Measurements from ENCODE around the gene ZNF784. TPM values are rescaled to one million over a fixed set of nuclear protein-coding genes. Genes with fewer than 3 reads are reported as not detected.

The ZNF784 gene
- total and polyA plus RNA-seq, 2 of the 4 experiments (the other 2 are of a cell fraction): 2.5 to 3.7 TPM

DNA sequence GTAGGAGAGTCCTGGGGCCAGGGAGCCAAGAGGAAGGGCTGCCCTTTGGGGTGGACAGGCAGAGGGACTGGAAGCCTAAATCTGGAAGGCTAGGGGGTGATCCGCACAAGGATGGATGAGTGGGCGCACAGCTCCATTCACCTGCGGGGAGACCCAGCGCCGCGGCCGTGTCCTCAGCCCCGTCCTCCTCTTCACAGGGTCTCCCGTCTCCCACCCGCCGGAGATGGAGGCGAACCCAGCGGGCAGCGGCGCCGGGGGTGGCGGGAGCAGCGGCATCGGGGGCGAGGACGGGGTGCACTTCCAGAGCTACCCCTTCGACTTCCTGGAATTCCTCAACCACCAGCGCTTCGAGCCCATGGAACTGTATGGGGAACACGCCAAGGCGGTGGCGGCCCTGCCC lies 11.0 kb downstream of the ZNF784 start:
- no peak overlapping the region for H4K8ac ChIP-seq (ENCODE audit: low read depth in 2 of 2, low read length in 2 of 2)
- H2BK15ac ChIP-seq (ENCODE audit: low read depth, low read length): no peak overlapping the region
- peaks cover 25% of the 10 kb centered on the region for H4K20me1 ChIP-seq (ENCODE audit: insufficient read depth, low read length)
- intact Hi-C loops (cut with micrococcal nuclease): no loop called here
- no peak overlapping the region for H3K23ac ChIP-seq (ENCODE audit: low read depth, low read length)
- H3K4ac ChIP-seq (ENCODE audit: low read depth, low read length): no peak overlapping the region
- TF ChIP-seq BHLHE40 (IDR thresholded peaks at IDR 0.05; ENCODE audit: low read depth, low read length): no peak
- TF ChIP-seq SMC3 (IDR thresholded peaks at IDR 0.05; ENCODE audit: low read depth, low read length): no peak
- TF ChIP-seq RCOR1 (IDR thresholded peaks at IDR 0.05; ENCODE audit: insufficient replicate concordance, low read length): no peak
- no peak overlapping the region for H3K27ac ChIP-seq (ENCODE audit: insufficient read depth, low read length)
- dilution Hi-C loops (cut with HindIII; ENCODE audit: low sequenced_read_pairs, unreplicated experiment): no loop called here
- H3K56ac ChIP-seq (ENCODE audit: extremely low read depth, insufficient read depth, low read length): no peak overlapping the region
- ChIA-PET POLR2A (ENCODE audit: unreplicated experiment) (no interaction called here), CTCF (no interaction called here)
- H2AK5ac ChIP-seq (ENCODE audit: low read depth, low read length): no peak overlapping the region
- no peak overlapping the region for H2AFZ ChIP-seq (replicated peaks; ENCODE audit: low read length, poor library complexity)
- DNase-seq (no peak), ATAC-seq (ENCODE audit: low read depth) (no peak)
- no peak overlapping the region for H3K9ac ChIP-seq (ENCODE audit: low read depth, low read length)
- no peak overlapping the region for H2BK120ac ChIP-seq (ENCODE audit: low read depth, low read length)
- no peak overlapping the region for H3K4me2 ChIP-seq (ENCODE audit: low read depth, low read length)
- no peak overlapping the region for H2BK20ac ChIP-seq (ENCODE audit: low read depth, low read length)
- peaks cover 5% of the 10 kb centered on the region; the same call in 1 of the 2 replicates for H3K9me3 ChIP-seq (ENCODE audit: control insufficient read depth, insufficient read depth, low read length)
- H3K9me1 ChIP-seq (ENCODE audit: insufficient read depth, low read length): peaks cover 9% of the 10 kb centered on the region
- BruUV-seq (replicated peaks): no TSS peak
- peaks cover 48% of the 10 kb centered on the region for H3K36me3 ChIP-seq (ENCODE audit: control insufficient read depth, insufficient read depth, low read length)
- H2BK5ac ChIP-seq (ENCODE audit: low read depth, low read length, poor library complexity, severe bottlenecking): no peak overlapping the region
- 96% methylated on average over 10 of the region's 27 CpGs; no CpG with 5 or more reads in 1 of the 2 experiments for WGBS, 2 experiments (ENCODE audit: extremely low coverage in 2 of 2, insufficient read length in 1 of 2)
- peaks cover under 1% of the 10 kb centered on the region; the same call in 1 of the 2 replicates for H3K4me1 ChIP-seq (ENCODE audit: control insufficient read depth, insufficient read depth, low read length)
- no peak overlapping the region for H3K14ac ChIP-seq (replicated peaks; ENCODE audit: low read depth, low read length)
- in situ Hi-C loops (cut with MboI; ENCODE audit: low sequenced_read_pairs): no loop called here
- H3K27me3 ChIP-seq (ENCODE audit: control insufficient read depth, insufficient read depth, low read length): no peaks in the 10 kb centered on the region
- H3K4me3 ChIP-seq (ENCODE audit: insufficient read depth, low read depth, low read length): no peak overlapping the region
- no peak overlapping the region for H4K5ac ChIP-seq (ENCODE audit: low read depth, low read length)
- H4K91ac ChIP-seq (ENCODE audit: insufficient read depth, low read depth, low read length): no peak overlapping the region
- no peak overlapping the region for H3K18ac ChIP-seq (ENCODE audit: low read depth, low read length)
- H2AK9ac ChIP-seq (replicated peaks; ENCODE audit: low read depth, low read length, poor library complexity): no peak overlapping the region
- peaks cover 37 to 59% of the 10 kb centered on the region in 2 experiments for H3K79me1 ChIP-seq (ENCODE audit: low read depth in 1 of 2, low read length in 2 of 2)

Measured in IMR-90 (cell line).